CD4-positive, alpha-beta T cell treated with Interferon alpha-2 for 1 hour (primary cell): ENCODE data around the gene TMC3.
"Not testable (repeated sequence)": the region's sequence is repeated elsewhere in the genome, so short reads cannot be mapped to it uniquely, and the experiment has no call there.

Experiments used
- DNase-seq, 2 donors: peaks; one replicate each; pipeline ENCODE4 v3.0.0-alpha.2; 2020 to 2022

Gene TMC3

DNA sequence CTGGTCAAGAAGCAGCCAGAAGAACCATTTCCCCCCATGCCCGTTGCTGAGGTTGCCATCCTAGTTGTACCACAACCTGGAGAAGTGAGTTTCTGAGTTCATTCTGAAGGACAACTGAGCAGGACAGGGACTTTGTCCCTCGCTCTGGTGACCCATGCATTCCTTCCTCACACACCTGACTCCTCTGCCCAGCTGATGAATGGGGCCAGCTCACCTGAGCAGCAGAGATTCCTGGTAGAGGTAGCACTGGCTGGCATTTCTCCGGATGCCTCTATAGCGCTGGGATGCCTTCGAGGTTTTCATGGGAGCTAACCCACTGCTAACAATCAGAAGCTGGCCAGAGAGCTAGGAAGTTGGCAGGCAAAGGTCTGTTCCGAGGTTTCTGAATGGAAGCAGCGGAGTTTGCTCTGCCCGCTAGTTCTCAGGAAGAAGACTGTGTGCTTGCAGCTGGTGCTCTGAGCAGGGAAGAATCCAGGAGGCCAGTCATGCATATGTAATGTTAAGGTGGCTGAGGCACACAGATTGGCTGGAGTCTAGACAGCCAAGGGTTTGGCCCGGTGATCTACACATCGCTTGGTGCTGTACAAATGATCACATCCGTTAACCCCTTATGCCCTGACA is at the start of gene TMC3:
TMC3 (minus strand) TSS at position 439 of the 621 bp plus-strand sequence; CDS start at position 303, 136 bp downstream.
- DNase-seq, result no peak

- DNase-seq, result no peak
Measured at GRCh38 chr15:81421461-81421860, 47.4 kb upstream of the TMC3 start.

GRCh38 chr15:81419332-81419943 is 45.4 kb upstream of the TMC3 start:
- DNase-seq, result no peak

DNA sequence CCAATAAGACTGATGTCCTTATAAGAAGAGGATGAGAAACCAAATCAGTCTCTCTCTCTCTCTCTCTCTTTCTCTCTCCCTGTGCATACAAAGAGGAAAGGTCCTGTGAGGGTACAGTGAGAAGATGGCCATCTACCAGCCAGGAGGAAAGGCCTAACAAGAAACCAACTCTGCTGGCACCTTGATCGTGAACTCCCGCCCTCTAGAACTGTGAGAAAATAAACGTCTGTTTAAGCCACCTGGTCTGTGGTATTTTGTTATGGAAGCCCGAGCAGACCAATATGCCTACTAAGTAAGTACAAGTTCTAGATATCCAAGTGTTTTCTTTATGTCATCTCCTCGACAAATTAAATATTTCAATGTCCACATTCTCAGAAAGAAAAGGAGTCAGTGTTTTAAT is 44.9 kb upstream of the TMC3 start:
- no peak for DNase-seq

DNA sequence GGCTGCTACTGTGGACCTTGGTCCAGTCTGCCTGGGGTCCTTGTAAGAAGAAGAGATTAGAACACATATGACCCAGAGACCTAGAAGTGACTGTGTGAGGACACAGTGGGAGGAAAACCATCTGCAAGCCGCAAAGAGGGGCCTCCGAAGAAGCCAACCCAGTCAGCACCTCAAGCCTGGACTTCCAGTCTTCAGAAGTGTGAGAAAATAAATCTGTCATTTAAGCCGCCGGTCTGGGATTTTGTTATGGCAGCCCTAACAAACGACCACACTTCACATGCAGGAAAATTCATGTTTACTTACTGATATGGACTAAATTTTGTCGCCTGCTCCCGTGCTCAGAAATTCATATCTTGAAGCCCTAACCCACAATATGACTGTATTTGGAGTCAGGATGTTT is 44.4 kb upstream of the TMC3 start:
- DNase-seq, result no peak

GRCh38 chr15:81414274-81414968 is 40.4 kb upstream of the TMC3 start:
- not testable (repeated sequence) for DNase-seq

DNA sequence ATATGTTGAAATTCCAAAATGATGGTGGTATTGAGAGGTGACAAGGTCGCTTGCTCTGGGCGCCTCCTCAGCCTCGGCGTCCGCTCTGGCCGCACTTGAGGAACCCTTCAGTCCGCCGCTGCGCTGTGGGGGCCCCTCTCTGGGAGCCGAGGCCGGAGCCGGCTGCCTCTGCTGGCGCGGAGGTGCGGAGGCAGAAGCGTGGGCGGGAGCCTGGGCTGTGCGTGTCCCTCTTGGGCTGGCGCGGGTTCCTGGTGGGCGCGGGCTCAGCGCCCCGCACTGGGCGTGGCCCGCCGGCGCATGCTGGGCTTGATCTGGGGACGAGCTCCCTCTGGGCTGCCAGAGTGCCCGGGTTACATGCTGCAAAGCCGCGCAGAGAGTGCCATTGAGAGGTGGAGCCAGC is 39.8 kb upstream of the TMC3 start:
- no peak for DNase-seq

GRCh38 chr15:81411969-81412633 is 38.1 kb upstream of the TMC3 start:
- no peak for DNase-seq

DNA sequence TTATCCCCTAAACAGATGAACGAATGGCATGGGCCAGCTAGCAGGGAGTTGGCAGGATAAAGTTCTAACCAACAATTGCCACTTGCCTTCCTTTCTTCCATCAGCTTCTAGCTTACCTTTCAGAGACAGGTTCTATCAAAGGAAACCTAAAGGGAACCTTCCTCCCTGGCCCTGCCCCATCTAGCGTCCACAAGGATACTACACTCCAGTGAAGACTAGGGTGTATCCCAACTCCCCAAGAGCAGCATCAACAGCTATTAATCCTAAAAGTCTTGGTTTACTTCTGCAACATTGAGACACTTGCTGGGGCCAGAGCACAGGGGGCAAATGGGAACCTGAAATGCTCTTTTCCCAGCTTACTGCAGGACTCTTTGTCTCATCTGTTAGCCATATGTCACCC is 37.0 kb upstream of the TMC3 start:
- no peak for DNase-seq

- peak; percentile 13 to 62 for DNase-seq
Measured at GRCh38 chr15:81410318-81410753, 36.3 kb upstream of the TMC3 start.

DNA sequence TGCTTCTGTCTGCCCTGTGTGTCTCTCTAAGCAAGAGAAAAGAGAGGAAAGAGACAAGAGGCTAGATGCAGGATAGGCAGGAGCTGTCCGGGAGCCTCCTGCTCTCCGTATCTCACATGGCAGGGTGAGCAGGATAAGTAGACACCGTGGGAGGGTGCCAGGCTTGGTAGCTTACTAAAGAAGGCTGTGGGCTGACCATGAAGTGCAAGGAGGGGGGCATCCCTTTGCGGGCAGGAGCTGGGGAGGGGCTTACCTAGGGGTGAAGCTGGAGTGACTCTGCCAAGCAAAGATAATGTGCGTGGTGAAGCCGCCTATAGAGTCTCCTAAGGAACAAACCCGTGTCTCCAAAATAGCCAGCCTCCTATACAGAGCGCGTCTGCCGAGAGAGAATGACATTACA is 33.7 kb upstream of the TMC3 start:
- no peak for DNase-seq

DNA sequence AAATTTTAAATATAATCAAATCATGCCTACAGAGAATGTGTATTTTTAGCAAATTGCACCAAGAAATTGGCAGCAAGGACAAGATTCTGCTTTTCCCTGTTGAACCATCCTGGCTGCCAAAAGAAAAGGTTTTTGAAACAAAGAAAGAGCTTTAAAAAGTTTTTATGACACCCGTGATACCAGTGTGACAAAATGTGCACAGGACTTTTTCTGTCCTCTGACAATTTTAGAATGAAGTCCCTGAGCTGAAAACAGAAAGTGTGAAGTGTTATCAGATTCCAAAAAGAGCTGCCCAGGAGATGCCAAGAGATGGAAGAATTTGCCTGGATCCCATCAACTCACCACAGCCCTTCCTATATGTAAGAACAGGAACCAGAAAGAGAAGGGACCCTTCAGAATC is 33.2 kb upstream of the TMC3 start:
- no peak for DNase-seq

DNA sequence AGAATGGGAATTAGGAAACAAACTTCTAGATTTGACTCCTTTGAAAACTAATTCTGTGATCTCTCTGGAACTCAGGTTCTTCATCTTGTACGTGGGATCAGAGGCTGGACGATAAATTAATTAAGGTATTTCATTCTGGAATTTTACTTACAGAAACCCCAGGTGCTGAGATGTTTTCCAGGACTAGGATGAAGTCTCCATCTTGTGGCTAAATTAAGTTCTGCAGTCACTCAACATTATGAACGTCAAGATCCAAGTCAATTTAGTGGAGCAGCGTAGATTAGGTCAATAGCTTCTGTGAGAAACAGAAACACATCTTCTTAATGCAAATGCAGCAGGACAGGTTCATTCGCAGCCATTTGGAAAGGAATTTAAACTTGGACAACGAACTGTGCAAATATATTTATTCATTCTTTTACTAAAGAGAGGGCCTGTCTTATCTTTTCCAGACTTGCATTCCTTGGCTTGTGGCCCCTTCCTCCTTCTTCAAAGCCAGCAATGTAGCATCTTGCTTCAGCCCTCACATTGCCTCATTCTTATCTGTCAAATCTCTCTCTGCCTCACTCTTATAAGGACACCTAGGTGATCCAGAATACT is 26.7 kb upstream of the TMC3 start:
- DNase-seq, result peak in 1 of 2 donors; percentile 66

- no peak for DNase-seq
Measured at GRCh38 chr15:81398910-81399551, 25.0 kb upstream of the TMC3 start.

DNA sequence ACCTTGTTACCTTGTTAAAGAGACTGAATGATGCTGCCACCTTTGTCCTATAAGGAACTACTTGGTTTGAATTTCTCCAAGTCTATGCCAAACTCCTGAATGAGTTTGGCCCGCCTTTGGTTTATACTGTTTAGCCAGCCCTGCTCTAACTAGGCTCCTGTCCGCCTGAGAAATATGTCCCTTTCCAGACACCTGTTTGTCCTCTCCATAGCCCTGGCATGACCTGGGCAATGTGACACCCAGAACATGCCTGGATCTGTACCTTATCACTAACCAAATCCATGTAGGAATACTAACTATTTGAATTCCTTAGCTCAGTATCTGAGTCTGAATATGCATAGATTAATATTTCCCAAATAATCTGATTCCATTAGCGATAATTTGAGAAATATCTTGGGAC is 24.4 kb upstream of the TMC3 start:
- no peak for DNase-seq

- DNase-seq, result no peak
Measured at GRCh38 chr15:81394603-81395002, 20.6 kb upstream of the TMC3 start.

GRCh38 chr15:81391657-81392056 is 17.6 kb upstream of the TMC3 start:
- no peak for DNase-seq

DNA sequence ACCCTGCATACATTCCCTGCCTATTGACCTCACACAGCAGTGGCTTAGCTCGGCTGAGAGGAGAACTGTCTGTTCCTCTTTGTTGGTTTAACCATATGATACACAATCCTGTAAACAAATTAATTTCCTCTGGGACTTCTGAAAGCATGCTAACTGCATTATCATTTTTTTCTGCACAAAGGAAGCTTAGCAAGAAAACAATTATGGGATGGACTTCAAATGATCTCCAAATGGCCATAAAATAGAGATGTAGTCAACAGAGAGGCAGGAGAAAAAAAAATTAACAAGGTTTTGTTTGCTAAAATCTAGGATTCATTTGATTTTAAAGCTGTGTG is 14.4 kb upstream of the TMC3 start:
- no peak for DNase-seq

GRCh38 chr15:81387621-81388435 is 13.8 kb upstream of the TMC3 start:
- no peak for DNase-seq

DNA sequence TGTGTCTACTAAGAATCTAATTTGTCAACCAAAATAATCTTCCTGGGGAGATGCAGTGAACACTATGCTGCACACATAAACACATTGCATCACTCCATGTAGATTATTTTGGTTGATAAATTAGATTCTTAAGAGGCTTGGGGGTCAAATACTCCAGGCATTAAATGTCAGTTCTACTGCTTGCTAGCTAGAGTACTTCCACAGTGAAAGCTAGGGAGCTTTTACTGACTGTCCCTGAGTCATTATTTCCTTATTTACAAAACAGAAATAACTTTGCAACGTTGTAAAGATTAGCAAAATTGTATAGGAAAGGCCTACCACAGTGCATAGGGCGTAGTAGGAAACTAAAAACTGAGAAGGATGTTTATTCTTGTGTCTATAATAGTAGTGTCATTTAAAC is 12.9 kb upstream of the TMC3 start:
- DNase-seq, result no peak

DNA sequence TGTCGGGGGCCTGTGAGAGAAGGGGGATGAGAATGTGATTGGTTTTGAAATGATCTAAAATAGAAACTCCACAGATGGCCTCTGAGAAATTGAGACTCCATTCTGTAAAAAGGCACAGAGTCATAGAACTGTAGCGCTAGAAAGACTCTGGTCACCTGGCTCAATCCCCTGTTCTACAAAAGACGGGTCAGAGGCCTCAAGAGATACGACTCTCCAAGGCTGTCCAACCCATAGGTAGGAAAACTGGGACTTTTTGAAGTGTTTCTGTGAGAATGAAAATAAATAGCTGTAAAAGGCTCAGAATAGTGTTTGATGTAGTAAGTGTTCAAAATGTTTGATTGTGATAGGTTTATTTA is 11.7 kb upstream of the TMC3 start:
- no peak for DNase-seq
